HG03159 (cell line): Measurements from ENCODE around the gene CIC.

Experiments
- ATAC-seq: cut with Tn5 transposase; IDR thresholded peaks from one replicate; pipeline ENCODE4 v1.9.1; 2021; ENCODE audit warnings: mild to moderate bottlenecking, moderate library complexity; ENCODE audit not compliant: unreplicated experiment

CIC gene

DNA sequence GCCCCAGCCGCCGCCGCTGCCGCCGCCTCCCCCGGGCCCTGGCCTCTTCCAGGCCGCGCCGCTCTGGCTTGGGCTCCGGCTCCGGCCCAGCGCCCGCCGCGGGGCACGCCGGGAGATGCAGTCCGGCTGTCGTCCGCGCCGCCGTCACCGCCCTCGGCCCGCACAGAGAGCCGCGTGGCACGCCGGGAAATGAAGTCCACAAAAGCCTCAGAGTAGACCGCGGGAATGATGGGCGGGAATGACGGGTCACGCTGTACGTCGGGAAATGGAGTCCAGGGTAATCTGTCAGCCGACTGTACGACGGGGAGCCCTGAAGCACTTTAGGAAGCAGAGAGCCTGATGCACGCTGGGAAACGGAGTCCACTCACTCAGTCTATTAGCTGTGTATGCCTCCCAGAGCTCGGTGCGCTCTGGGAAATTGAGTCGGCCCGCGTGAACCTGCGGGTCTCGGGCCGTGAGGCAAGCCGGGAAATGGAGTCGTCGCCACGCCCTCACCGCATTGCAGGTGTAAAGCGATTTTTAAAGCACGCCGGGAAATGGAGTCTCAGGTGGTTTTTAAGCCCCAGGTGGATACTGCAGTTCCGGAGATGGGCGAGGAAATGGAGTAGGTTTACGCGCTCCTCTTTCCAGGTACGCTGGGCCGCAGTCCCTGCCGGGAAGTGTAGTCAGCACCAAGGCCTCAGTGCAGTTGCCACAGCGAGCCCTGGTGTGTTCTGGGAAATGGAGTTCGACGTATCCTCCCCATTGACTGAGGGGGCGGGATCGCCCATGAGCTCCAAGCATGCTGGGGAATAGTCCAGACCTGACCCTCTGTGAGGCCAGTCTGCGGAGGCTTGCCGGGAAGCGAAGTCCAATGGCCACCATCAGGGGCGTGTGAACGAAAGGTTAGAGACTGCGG is 26.3 kb upstream of the CIC start, which contains the start of gene GSK3A:
GSK3A (minus strand) TSS at position 91 of the 898 bp plus-strand sequence. CDS start 137 bp downstream, outside the sequence.
- ATAC-seq, result peak; percentile 63

DNA sequence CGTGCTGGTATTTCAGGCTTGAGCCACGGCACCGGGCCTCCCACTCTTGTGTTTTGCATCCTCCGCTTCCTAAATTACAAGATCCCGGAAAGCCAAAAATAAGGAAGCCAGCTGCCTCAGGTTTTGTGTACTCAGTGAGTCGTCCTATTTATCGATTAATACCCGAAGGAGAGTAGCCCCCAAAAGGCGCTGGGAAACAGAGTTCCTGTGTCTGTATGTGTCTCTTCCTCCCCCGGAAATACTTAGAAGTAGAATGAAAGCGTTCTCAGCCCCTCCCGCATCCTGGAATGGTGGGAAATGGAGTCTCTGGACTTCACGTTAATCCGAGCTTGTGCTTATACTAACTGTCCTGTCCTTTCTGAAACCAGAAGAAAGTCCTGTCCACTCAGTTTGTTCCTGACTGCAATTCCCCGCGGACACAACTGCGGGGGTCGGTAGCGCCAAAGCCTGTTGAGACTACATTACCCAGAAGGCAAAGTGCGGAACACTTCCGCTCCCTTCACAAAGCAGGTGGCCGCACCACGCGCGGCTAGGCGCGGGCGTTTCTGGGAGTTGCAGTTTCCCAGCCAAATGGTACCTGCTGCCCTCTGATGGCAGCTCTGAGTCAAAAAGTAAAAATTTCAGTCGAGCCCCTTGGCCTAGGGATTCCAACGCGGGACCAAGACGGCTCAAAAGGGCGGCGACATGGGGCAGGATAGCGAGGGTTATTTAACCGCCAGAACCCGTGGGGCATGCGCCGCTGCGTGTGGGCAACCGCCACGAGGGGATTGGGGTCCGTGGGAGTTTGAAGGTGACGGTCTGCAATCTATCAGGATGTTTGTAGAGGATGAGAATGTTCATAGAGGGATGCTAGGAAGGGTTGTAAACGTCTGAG is 24.5 kb upstream of the CIC start:
- peak; percentile 40 for ATAC-seq

DNA sequence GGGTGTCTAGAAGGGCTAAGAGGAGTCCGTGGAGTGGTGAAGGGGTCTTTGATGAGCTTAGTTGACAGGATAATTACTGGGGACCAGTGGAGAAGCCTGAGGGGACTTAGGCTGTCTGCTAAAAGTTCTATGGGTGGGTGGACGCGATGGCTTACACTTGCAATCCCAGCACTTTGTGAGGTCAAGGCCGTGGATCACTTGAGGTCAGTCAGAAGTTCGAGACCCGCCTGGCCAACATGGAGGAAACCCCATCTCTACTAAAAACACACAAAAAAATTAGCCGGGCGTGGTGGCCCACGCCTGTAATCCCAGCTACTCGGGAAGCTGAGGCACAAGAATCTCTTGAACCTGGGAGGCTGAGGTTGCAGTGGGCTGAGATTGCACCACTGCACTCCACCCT is 23.8 kb upstream of the CIC start:
- ATAC-seq, result no peak

DNA sequence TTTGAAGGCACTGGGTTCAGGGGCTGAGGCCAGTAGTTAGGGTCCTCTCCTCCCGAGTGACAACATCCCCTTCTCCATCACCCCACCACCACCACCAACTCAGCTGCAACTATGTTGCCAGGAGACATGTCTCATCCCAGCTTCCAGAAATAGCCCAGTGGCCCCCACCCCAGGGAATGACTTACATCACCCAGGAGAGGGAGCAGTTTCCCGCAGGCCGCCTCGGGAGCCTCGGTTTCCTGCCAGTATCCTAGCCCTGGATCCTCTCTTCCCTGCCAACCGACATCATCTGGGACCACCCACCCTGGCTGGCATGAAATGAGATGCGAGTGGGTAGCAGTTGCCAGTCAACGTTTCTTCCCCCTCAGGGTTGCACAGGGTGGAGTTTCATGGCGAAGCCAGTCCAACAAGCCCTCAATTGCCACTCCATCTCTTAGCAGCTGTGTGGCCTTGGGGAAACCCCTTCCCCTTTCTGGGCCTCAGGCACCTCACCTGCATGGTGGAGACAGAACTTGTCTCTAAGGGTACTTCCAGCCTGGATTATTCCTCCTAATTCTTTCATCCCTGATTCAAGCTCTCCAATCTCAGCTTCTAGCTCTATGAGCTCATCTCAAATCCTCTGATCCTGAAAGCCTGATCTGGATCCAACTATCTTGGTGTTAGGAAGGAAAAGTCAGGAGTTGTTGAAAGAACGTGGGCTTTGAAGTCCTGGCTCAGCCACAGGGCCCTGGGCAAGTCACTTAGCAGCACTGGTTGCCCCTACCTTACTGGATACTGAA is 22.7 kb upstream of the CIC start:
- no peak for ATAC-seq

DNA sequence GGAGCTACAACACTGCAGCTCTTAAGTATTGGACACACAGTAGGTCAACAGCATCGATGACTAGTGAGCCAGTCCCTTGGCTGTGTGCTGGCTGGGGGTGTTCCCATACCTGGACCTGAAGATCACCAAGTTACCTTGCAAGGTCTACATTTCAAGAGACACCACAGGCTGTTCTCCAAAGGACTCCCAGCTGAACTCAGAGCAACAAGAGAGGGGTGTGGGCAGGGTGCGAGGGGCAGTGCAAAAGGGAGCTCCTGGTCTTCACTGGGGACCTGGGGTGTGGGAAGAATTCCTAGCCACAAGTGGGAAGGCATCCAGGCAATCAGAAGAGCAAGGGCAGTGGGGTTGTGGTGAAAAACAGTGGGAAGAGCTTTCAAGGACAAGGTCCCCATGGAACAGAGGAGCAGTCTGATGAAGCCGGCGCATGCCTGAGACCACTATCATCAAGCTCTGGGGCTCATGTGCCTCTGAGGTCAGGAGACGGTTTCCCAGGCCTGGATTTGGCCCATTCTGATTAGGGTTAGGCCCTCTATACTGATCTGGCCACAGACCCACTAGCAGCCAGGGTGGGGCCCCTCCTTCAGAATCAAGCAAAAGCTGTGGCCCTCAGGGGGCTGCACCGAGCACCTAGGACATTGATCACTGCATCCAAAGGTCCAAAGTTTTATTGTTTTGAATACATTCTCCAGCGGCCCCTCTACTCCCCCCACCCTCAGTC is 22.0 kb upstream of the CIC start:
- no peak for ATAC-seq

DNA sequence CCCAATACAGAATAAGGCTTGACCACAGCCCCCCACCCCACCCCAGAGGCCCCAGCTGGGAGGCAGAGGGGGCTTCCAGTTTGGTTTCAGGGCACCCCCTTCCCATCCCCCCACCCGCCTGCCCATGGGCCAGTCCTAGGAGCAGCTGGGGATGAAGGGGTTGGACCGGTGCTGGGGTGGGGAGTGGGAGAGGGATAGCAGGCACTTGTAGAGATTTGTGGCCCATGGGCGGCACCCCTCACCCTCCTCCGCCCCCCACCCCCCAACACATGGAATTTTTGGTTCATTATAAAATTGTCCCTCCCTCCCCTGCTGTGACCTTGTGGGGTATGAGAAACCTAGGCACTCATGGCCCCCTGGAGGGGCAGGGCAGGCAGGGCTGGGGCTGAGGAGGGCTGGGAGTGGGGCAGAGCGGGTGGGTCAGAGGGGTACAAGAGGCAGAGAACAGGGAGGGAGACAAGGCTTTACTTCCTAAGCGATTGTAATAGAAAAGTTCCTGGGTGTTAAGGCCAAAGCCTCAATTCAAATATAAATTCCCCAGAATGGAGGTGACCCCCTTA is 21.3 kb upstream of the CIC start:
- no peak for ATAC-seq

GRCh38 chr19:42248270-42249148 is 20.5 kb upstream of the CIC start:
- no peak for ATAC-seq

DNA sequence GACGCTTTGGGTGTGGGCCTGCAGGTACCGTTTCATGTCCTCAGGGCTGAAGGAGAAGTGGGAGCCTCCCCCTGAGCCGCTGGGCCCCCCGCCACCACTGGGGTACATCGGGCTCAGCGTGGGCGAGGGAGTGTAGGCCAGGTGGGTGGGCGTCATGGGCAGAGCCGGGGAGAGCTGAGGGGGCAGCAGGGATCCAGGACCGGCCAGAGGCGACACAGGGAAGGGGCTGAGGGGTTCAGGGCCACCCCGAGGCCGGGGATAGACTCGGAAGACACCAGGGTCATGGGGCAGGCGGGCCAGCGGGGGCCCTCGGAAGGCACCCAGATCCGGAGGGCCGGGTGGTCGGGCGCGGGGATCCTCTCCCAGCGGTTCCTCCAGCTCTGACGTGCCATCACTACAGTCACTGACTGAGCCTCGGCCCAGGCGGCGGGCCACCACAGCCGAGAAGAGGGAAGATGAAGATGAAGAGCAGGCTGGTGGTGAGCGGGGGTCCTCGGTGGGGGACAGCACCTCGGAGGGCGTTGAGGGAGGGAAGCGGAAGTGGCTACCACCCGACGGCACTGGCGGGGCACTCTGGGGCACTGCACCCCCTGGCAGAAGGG is 19.8 kb upstream of the CIC start:
- ATAC-seq, result no peak

DNA sequence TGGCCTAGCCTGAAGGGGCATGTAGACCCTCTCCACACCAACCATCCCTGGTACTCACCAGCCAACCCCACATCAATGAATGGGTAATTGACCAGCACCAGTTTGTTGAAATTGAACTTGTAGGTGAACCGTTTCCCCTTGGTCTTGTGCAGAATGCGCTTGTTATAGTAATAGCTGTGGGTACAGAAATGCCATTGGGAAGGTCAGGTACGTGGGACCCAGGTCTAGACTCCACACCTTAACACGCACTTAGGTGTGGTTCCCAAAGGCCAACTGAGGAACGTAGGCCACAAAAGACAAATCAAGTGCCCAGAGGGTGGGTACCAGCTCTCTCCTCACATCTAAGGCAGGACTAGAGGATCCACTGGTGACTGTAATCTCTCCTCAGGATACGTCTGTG is 19.3 kb upstream of the CIC start:
- ATAC-seq, result no peak

DNA sequence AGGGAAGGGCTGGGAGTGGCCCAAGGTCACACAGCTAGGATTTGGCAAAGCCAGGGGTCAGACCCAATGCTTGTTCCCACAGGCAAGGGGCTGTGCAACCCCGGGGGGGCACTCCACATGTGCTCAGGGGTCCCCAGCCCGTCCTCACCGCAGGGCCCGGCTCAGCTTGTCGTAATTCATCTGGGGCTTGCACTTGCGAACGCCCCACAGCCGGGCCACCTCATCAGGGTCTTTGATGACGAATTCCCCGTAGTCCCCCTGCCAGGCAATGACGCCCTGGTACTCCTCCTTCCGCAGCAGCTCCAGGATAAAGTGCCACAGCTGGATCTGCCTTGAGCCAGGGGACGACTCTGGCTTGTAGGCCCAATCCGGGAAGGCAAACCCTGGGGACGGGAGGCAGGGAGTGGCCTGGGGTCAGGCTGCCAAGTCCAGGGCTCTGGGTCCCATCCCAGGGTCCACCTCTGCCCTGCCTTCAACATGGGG is 18.8 kb upstream of the CIC start:
- ATAC-seq, result no peak

GRCh38 chr19:42250666-42251531 is 18.2 kb upstream of the CIC start:
- no peak for ATAC-seq

DNA sequence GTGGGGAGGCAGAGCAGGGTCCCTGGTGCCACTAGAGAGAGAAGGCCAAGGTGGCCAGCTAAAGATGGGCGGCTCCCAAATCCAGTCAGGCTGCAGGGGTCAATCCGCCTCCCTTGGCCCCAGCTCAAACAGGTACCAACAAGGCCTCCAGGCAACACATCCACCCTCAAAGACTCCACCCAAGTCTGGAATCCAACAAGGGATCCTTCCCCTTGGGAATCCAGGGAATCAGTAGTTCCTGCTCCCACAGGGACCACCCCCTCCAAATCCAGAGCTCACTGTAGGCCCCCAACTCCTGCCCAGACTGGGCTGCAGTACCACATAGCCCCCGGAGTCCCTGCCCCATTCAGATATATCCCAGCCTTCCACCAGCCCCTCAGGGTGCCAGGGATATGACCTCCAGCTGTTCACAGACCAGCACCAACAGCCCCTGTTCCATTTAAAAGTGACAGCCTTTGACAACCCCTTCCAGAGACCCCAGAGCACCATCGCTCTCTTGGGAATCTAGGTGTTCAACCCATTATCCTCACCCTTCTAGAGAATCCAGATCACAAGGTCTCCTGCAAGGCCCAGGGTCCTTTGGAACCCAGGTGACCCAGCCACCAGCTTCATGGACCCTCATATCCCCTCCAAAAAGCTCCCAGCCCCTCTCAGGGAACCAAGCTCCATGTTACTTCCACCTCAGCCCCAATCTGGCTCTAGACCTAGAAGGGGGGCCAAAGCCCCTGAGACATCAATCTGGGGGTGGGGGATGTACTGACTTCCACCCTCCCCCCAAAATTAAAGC is 17.3 kb upstream of the CIC start:
- no peak for ATAC-seq

DNA sequence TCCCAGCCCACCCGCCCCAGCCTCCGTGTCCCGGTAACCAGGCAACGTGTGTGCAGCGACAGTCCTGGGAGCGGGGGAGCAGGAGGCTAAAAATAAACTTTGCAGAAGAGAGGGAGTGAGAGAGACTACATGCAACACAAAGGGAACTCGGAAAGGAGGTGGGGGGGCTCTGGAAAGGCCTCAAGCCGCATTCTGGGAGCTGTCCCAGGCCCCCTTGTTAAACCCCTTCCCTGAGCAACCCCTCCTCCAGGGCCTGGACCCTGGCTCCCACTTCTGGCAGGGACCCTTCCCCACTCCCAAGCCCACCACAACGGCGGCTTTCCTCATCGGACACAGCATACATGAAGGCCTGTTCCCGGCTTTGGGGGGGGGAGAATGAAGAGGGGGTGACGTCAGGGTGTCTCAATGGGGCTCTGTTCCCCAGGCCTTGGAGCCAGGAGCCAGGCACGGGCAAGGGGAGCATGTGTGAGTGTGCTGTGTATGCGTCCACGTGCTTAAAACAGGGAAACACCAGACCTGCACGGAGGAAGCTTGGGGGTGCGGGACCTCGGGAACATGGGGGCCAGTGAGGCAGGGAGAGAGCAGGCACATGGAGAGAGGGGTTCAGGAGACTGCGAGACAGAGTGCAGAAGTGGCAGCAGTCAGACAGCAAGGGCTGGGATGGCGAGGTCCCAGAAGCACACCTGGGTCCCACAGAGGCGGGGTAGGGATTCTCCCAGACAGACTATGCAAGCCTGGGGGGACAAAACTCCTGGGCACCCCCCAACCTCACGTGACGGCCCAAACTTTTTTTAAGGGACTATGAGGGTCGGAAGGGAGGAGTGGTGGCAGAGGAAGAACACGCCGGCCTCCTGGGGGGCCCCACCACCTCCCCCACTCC is 16.4 kb upstream of the CIC start:
- ATAC-seq, result no peak

GRCh38 chr19:42253245-42254088 is 15.6 kb upstream of the CIC start:
- ATAC-seq, result peak; percentile 15
